Liver (tissue), 9 donors: ENCODE measurements around the gene SRCAP. TPM values are rescaled to one million over a fixed set of nuclear protein-coding genes. Genes with fewer than 3 reads are reported as not detected.

ENCODE experiments used
- DNase-seq: peaks from one replicate; pipeline ENCODE4 v3.0.0-alpha.2; 2017; ENCODE audit warnings: low spot score
- H3K27ac ChIP-seq, 2 donors: one replicate each; pipeline ENCODE4 v1.7.0; 2013; ENCODE audit warnings: inconsistent platforms in 2 of 2, low read length in 2 of 2, control low read depth in 1 of 2, low read depth in 1 of 2, mild to moderate bottlenecking in 1 of 2
- H3K27me3 ChIP-seq, 4 donors: one replicate each; pipeline versions ENCODE4 v1.6.1 to v1.7.0; 2013; ENCODE audit warnings: low read length in 3 of 4, inconsistent platforms in 1 of 4, mild to moderate bottlenecking in 1 of 4, moderate library complexity in 1 of 4; ENCODE audit not compliant: control insufficient read depth in 4 of 4, insufficient read depth in 4 of 4
- H3K36me3 ChIP-seq, 4 donors: one replicate each; pipeline versions ENCODE4 v1.6.1 to v1.7.0; 2013; ENCODE audit warnings: low read length in 3 of 4, mild to moderate bottlenecking in 3 of 4, low read depth in 1 of 4, moderate library complexity in 1 of 4; ENCODE audit not compliant: control insufficient read depth in 4 of 4, insufficient read depth in 3 of 4
- H3K4me1 ChIP-seq, 4 donors: one replicate each; pipeline versions ENCODE4 v1.6.1 to v1.7.0; 2013; ENCODE audit warnings: low read length in 3 of 4, mild to moderate bottlenecking in 3 of 4, moderate library complexity in 1 of 4; ENCODE audit not compliant: control insufficient read depth in 4 of 4, insufficient read depth in 4 of 4
- H3K4me3 ChIP-seq, 3 donors: one replicate each; pipeline versions ENCODE4 v1.6.1 to v1.7.0; 2013; ENCODE audit warnings: low read length in 3 of 3, control low read depth in 1 of 3, low read depth in 1 of 3, mild to moderate bottlenecking in 1 of 3
- H3K9ac ChIP-seq, 2 donors: one replicate each; pipeline ENCODE4 v1.7.0; 2013; ENCODE audit warnings: low read length in 2 of 2, mild to moderate bottlenecking in 2 of 2, moderate library complexity in 2 of 2, control low read depth in 1 of 2, low read depth in 1 of 2
- H3K9me3 ChIP-seq, 4 donors: one replicate each; pipeline versions ENCODE4 v1.6.1 to v1.7.0; 2013; ENCODE audit warnings: low read length in 3 of 4; ENCODE audit not compliant: control insufficient read depth in 4 of 4
- EGR1 ChIP-seq, 2 donors: IDR thresholded peaks; 2 replicates each; pipeline ENCODE4 v1.6.1; 2016 to 2018; ENCODE audit warnings: antibody characterized with exemption in 2 of 2, low read depth in 2 of 2
- FOXA1 ChIP-seq: IDR thresholded peaks from 2 replicates; pipeline ENCODE4 v1.6.1; 2016; ENCODE audit warnings: antibody characterized with exemption
- FOXA2 ChIP-seq: IDR thresholded peaks from 2 replicates; pipeline ENCODE4 v1.6.1; 2016; ENCODE audit warnings: antibody characterized with exemption
- GABPA ChIP-seq, 2 donors: IDR thresholded peaks in 1 of 2; conservative IDR thresholded peaks in 1 of 2; 2 replicates each; pipeline ENCODE4 v1.6.1; 2016; ENCODE audit warnings: antibody characterized with exemption in 2 of 2, mild to moderate bottlenecking in 1 of 2, moderate library complexity in 1 of 2
- HNF4A ChIP-seq, 2 donors: conservative IDR thresholded peaks; 2 replicates each; pipeline ENCODE4 v1.6.1; 2016; ENCODE audit warnings: antibody characterized with exemption in 2 of 2, mild to moderate bottlenecking in 2 of 2
- HNF4G ChIP-seq: IDR thresholded peaks from 2 replicates; pipeline ENCODE4 v1.6.1; 2016; ENCODE audit warnings: antibody characterized with exemption
- JUND ChIP-seq, 2 donors: IDR thresholded peaks; 2 replicates each; pipeline ENCODE4 v1.6.1; 2016; ENCODE audit warnings: antibody characterized with exemption in 2 of 2
- MAX ChIP-seq: IDR thresholded peaks from 2 replicates; pipeline ENCODE4 v1.6.1; 2016; ENCODE audit warnings: antibody characterized with exemption
- NR2F2 ChIP-seq: IDR thresholded peaks from 2 replicates; pipeline ENCODE4 v1.6.1; 2016; ENCODE audit warnings: antibody characterized with exemption
- REST ChIP-seq: IDR thresholded peaks from 2 replicates; pipeline ENCODE4 v1.6.1; 2016; ENCODE audit warnings: antibody characterized with exemption, mild to moderate bottlenecking
- RXRA ChIP-seq, 2 donors: IDR thresholded peaks; 2 replicates each; pipeline ENCODE4 v1.6.1; 2017 to 2018; ENCODE audit warnings: antibody characterized with exemption in 2 of 2, mild to moderate bottlenecking in 1 of 2
- SP1 ChIP-seq: IDR thresholded peaks from 2 replicates; pipeline ENCODE4 v1.6.1; 2018; ENCODE audit warnings: antibody characterized with exemption, mild to moderate bottlenecking
- TAF1 ChIP-seq: conservative IDR thresholded peaks from 2 replicates; pipeline ENCODE4 v1.6.1; 2016; ENCODE audit warnings: antibody characterized with exemption, mild to moderate bottlenecking
- YY1 ChIP-seq: IDR thresholded peaks from 2 replicates; pipeline ENCODE4 v1.6.1; 2016; ENCODE audit warnings: antibody characterized with exemption, mild to moderate bottlenecking
- ZBTB33 ChIP-seq: IDR thresholded peaks from 2 replicates; pipeline ENCODE4 v1.6.1; 2016; ENCODE audit warnings: antibody characterized with exemption
- whole genome bisulfite sequencing: extraction: QIAGEN DNeasy Blood & Tissue Kit; methylation state at CpG from one replicate; pipeline ENCODE4 v1.1.7; 2013; 5-methylcytosine and 5-hydroxymethylcytosine counted together
- polyA plus RNA-seq, 2 donors: library from polyadenylated mRNA; stranded (reverse) in 1 of 2; unstranded in 1 of 2; fragments of 200-250 nt in 1 of 2; fragments of >200 nt in 1 of 2; fragmentation: Nextera tagmentation in 1 of 2; extraction: Ambion mirVana in 1 of 2; gene quantifications; one replicate each; pipeline versions ENCODE4 v1.2.1 to v1.2.3, GENCODE V29; 2013 to 2015
- total RNA-seq, 2 donors: library from RNA; depleted of rRNA; stranded (reverse); fragments of >200 nt; gene quantifications; one replicate each; pipeline ENCODE4 v1.2.3, GENCODE V29; 2014
- TF ChIP-seq, protein P1 (sequence below): fragments of 150-350 bp; IDR thresholded peaks from 2 replicates; pipeline ENCODE4 v1.5.1; 2017; ENCODE audit warnings: improper control_type of control experiment, low read depth, low read length; ENCODE audit not compliant: missing input control
- donor health status: healthy.
- donor health status: healthy.
- donor health status: healthy.
- donor health status: healthy.
- donor health status: healthy.

SRCAP gene
- total and polyA plus RNA-seq, 4 donors: 7.6 to 27.7 (median 17.7) TPM

- TF ChIP-seq RXRA (IDR thresholded peaks at IDR 0.05): no peak
These were observed 85.2 kb downstream of the SRCAP start (continued) for GRCh38 chr16:30784215-30784614.

GRCh38 chr16:30785126-30786106 is 86.4 kb downstream of the SRCAP start:
- no peak overlapping the region for H3K9ac ChIP-seq

DNA sequence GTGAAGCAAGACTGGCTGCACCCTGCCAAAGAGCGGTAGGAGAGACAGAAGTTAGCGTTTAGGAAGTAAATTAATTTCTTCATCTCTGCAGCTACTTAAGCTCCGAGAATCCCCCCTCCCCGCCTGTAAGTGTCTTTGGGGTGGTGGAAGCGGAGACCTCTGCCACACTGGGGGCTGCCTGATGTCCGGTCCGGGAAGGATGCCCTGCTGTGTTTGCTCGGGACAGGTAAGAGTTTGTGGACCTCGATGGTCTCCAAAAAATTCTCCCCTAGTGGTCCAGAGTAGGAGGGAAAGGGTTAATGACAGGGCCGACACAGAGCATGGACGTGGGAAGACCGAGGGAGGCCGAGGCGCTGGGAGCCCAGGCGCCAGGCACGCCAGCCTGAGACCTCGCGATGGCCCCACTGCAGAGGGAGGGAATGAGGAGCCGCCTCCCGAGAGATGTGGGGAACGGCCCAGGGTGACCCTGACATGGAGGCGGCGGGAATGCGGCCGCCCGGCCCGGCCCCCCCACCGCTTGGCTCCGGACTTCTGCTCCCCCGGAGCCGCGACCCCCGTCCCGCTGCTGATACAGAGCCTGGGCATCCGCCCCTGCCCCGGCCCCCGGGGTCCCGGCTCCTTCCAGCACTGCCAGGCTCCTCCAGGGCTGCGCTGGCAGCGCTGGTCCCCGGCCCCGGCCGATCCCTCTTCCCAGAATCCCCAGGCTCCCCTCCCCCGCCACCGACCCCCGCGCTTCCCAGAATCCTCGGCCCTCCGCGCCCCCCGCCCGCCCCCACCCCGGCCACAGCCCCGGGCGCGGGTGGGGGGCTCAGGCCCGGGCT is 87.4 kb downstream of the SRCAP start:
- Histone ChIP-seq H3K4me1 (peaks cover 5 to 20% (median 11%) of the 10 kb centered on the region in 4 donors), H3K9me3 (no peaks in the 10 kb centered on the region), H3K4me3 (peak overlapping the region; percentile 84 to 98 (median 92)), H3K27ac (peak overlapping the region in 1 of 2 donors; percentile 56), H3K36me3 (peaks cover 0 to 17% (median 4%) of the 10 kb centered on the region in 4 donors), H3K9ac (peak overlapping the region in 1 of 2 donors; percentile 36), H3K27me3 (no peaks in the 10 kb centered on the region)
- DNase-seq: no peak
- WGBS: 8% methylated on average over 57 of the region's 57 CpGs
- TF ChIP-seq EGR1 (IDR thresholded peaks at IDR 0.05; ENCODE audit: low read depth in 2 of 2) (no peak), HNF4A (conservative IDR thresholded peaks at IDR 0.05) (no peak), TAF1 (no peak), GABPA (IDR thresholded peaks at IDR 0.05 in 1 of 2, conservative IDR thresholded peaks at IDR 0.05 in 1 of 2) (no peak), NR2F2 (no peak), MAX (no peak), RXRA (IDR thresholded peaks at IDR 0.05) (no peak), YY1 (no peak), REST (no peak), FOXA2 (no peak), FOXA1 (no peak), SP1 (no peak), ZBTB33 (no peak), HNF4G (no peak), JUND (IDR thresholded peaks at IDR 0.05) (no peak)
- TF ChIP-seq, protein P1, sequence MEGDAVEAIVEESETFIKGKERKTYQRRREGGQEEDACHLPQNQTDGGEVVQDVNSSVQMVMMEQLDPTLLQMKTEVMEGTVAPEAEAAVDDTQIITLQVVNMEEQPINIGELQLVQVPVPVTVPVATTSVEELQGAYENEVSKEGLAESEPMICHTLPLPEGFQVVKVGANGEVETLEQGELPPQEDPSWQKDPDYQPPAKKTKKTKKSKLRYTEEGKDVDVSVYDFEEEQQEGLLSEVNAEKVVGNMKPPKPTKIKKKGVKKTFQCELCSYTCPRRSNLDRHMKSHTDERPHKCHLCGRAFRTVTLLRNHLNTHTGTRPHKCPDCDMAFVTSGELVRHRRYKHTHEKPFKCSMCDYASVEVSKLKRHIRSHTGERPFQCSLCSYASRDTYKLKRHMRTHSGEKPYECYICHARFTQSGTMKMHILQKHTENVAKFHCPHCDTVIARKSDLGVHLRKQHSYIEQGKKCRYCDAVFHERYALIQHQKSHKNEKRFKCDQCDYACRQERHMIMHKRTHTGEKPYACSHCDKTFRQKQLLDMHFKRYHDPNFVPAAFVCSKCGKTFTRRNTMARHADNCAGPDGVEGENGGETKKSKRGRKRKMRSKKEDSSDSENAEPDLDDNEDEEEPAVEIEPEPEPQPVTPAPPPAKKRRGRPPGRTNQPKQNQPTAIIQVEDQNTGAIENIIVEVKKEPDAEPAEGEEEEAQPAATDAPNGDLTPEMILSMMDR: no peak

More at GRCh38 chr16:30785126-30786106, 86.4 kb downstream of the SRCAP start:
- DNase-seq: no peak
- TF ChIP-seq TAF1: no peak
- Histone ChIP-seq H3K9me3 (no peaks in the 10 kb centered on the region), H3K27me3 (no peaks in the 10 kb centered on the region), H3K27ac (no peak overlapping the region), H3K4me1 (peaks cover 5 to 20% (median 11%) of the 10 kb centered on the region in 4 donors), H3K36me3 (peaks cover 0 to 17% (median 4%) of the 10 kb centered on the region in 4 donors), H3K4me3 (peak overlapping the region in 1 of 3 donors; percentile 98)
- WGBS: 81% methylated on average over 7 of the region's 7 CpGs
